ENCODE data around the gene ZCCHC7.
"Not testable (repeated sequence)": the region's sequence is repeated elsewhere in the genome, so short reads cannot be mapped to it uniquely, and the experiment has no call there.

The ZCCHC7 gene

GRCh38 chr9:37295796-37296195 lies 175.4 kb downstream of the ZCCHC7 start:
- Histone ChIP-seq H3K4me1 (ENCODE audit: insufficient read depth, insufficient read length) (no peaks in the 10 kb centered on the region), H3K9me3 (ENCODE audit: insufficient read depth, low read length) (no peaks in the 10 kb centered on the region), H3K4me3 (ENCODE audit: insufficient read length, low read depth) (no peak overlapping the region), H3K27me3 (ENCODE audit: insufficient read depth, insufficient read length) (no peaks in the 10 kb centered on the region), H3K36me3 (ENCODE audit: insufficient read depth, insufficient read length, low read length) (no peaks in the 10 kb centered on the region), H3K9ac (ENCODE audit: insufficient read length, low read depth) (no peak overlapping the region)
- TF ChIP-seq YY1 (IDR thresholded peaks at IDR 0.05; ENCODE audit: insufficient read depth, insufficient read length) (no peak), ZNF274 (IDR thresholded peaks at IDR 0.05; ENCODE audit: low read depth, low read length) (no peak)
- DNase-seq (ENCODE audit: low read depth, low spot score): no peak

- H3K4me3 ChIP-seq (ENCODE audit: insufficient read length, low read depth): no peak overlapping the region
- no peaks in the 10 kb centered on the region for H3K27me3 ChIP-seq (ENCODE audit: insufficient read depth, insufficient read length)
- H3K4me1 ChIP-seq (ENCODE audit: insufficient read depth, insufficient read length): no peaks in the 10 kb centered on the region
- DNase-seq (ENCODE audit: low read depth, low spot score): no peak
- TF ChIP-seq ZNF274 (IDR thresholded peaks at IDR 0.05; ENCODE audit: low read depth, low read length) (no peak), SUZ12 (IDR thresholded peaks at IDR 0.05; ENCODE audit: extremely low read depth, insufficient read depth, insufficient read length) (no peak), YY1 (IDR thresholded peaks at IDR 0.05; ENCODE audit: insufficient read depth, insufficient read length) (no peak)
- H3K9ac ChIP-seq (ENCODE audit: insufficient read length, low read depth): no peak overlapping the region
- no peaks in the 10 kb centered on the region for H3K36me3 ChIP-seq (ENCODE audit: insufficient read depth, insufficient read length, low read length)
- H3K9me3 ChIP-seq (ENCODE audit: insufficient read depth, low read length): no peaks in the 10 kb centered on the region
These were observed 177.2 kb downstream of the ZCCHC7 start for GRCh38 chr9:37297592-37297991.

- no peaks in the 10 kb centered on the region for H3K27me3 ChIP-seq (ENCODE audit: insufficient read depth, insufficient read length)
- no peaks in the 10 kb centered on the region for H3K4me1 ChIP-seq (ENCODE audit: insufficient read depth, insufficient read length)
- TF ChIP-seq SUZ12 (IDR thresholded peaks at IDR 0.05; ENCODE audit: extremely low read depth, insufficient read depth, insufficient read length) (no peak), YY1 (IDR thresholded peaks at IDR 0.05; ENCODE audit: insufficient read depth, insufficient read length) (no peak), ZNF274 (IDR thresholded peaks at IDR 0.05; ENCODE audit: low read depth, low read length) (no peak)
- no peak for DNase-seq (ENCODE audit: low read depth, low spot score)
- H3K4me3 ChIP-seq (ENCODE audit: insufficient read length, low read depth): no peak overlapping the region
- peaks cover 7% of the 10 kb centered on the region for H3K36me3 ChIP-seq (ENCODE audit: insufficient read depth, insufficient read length, low read length)
- H3K9ac ChIP-seq (ENCODE audit: insufficient read length, low read depth): no peak overlapping the region
- no peaks in the 10 kb centered on the region for H3K9me3 ChIP-seq (ENCODE audit: insufficient read depth, low read length)
These were observed 180.2 kb downstream of the ZCCHC7 start for GRCh38 chr9:37300620-37301019.

GRCh38 chr9:37301042-37301853 lies 180.9 kb downstream of the ZCCHC7 start:
- no peak overlapping the region for H3K9ac ChIP-seq (ENCODE audit: insufficient read length, low read depth)
- H3K36me3 ChIP-seq (ENCODE audit: insufficient read depth, insufficient read length, low read length): peaks cover 8% of the 10 kb centered on the region
- TF ChIP-seq SUZ12 (IDR thresholded peaks at IDR 0.05; ENCODE audit: extremely low read depth, insufficient read depth, insufficient read length) (no peak), YY1 (IDR thresholded peaks at IDR 0.05; ENCODE audit: insufficient read depth, insufficient read length) (no peak), ZNF274 (IDR thresholded peaks at IDR 0.05; ENCODE audit: low read depth, low read length) (no peak)
- DNase-seq (ENCODE audit: low read depth, low spot score): no peak
- H3K9me3 ChIP-seq (ENCODE audit: insufficient read depth, low read length): no peaks in the 10 kb centered on the region
- H3K4me3 ChIP-seq (ENCODE audit: insufficient read length, low read depth): no peak overlapping the region
- no peaks in the 10 kb centered on the region for H3K4me1 ChIP-seq (ENCODE audit: insufficient read depth, insufficient read length)
- H3K27me3 ChIP-seq (ENCODE audit: insufficient read depth, insufficient read length): no peaks in the 10 kb centered on the region

GRCh38 chr9:37301854-37302172 lies 181.4 kb downstream of the ZCCHC7 start:
- Histone ChIP-seq H3K9me3 (ENCODE audit: insufficient read depth, low read length) (no peaks in the 10 kb centered on the region), H3K27me3 (ENCODE audit: insufficient read depth, insufficient read length) (no peaks in the 10 kb centered on the region), H3K4me3 (ENCODE audit: insufficient read length, low read depth) (no peak overlapping the region), H3K9ac (ENCODE audit: insufficient read length, low read depth) (no peak overlapping the region), H3K36me3 (ENCODE audit: insufficient read depth, insufficient read length, low read length) (peaks cover 8% of the 10 kb centered on the region), H3K4me1 (ENCODE audit: insufficient read depth, insufficient read length) (no peaks in the 10 kb centered on the region)
- TF ChIP-seq SUZ12 (IDR thresholded peaks at IDR 0.05; ENCODE audit: extremely low read depth, insufficient read depth, insufficient read length) (no peak), YY1 (IDR thresholded peaks at IDR 0.05; ENCODE audit: insufficient read depth, insufficient read length) (no peak), ZNF274 (IDR thresholded peaks at IDR 0.05; ENCODE audit: low read depth, low read length) (no peak)
- no peak for DNase-seq (ENCODE audit: low read depth, low spot score)

GRCh38 chr9:37302277-37302676 lies 181.9 kb downstream of the ZCCHC7 start:
- H3K36me3 ChIP-seq (ENCODE audit: insufficient read depth, insufficient read length, low read length): peaks cover 8% of the 10 kb centered on the region
- no peak overlapping the region for H3K9ac ChIP-seq (ENCODE audit: insufficient read length, low read depth)
- H3K4me3 ChIP-seq (ENCODE audit: insufficient read length, low read depth): no peak overlapping the region
- H3K4me1 ChIP-seq (ENCODE audit: insufficient read depth, insufficient read length): no peaks in the 10 kb centered on the region
- H3K9me3 ChIP-seq (ENCODE audit: insufficient read depth, low read length): no peaks in the 10 kb centered on the region
- no peak for TF ChIP-seq SUZ12 (IDR thresholded peaks at IDR 0.05; ENCODE audit: extremely low read depth, insufficient read depth, insufficient read length)
- TF ChIP-seq YY1 (IDR thresholded peaks at IDR 0.05; ENCODE audit: insufficient read depth, insufficient read length): no peak
- TF ChIP-seq ZNF274 (IDR thresholded peaks at IDR 0.05; ENCODE audit: low read depth, low read length): no peak
- no peak for DNase-seq (ENCODE audit: low read depth, low spot score)
- no peaks in the 10 kb centered on the region for H3K27me3 ChIP-seq (ENCODE audit: insufficient read depth, insufficient read length)

- H3K4me1 ChIP-seq (ENCODE audit: insufficient read depth, insufficient read length); H3K27me3 ChIP-seq (ENCODE audit: insufficient read depth, insufficient read length); H3K9ac ChIP-seq (ENCODE audit: insufficient read length, low read depth); H3K4me3 ChIP-seq (ENCODE audit: insufficient read length, low read depth); H3K9me3 ChIP-seq (ENCODE audit: insufficient read depth, low read length); DNase-seq (ENCODE audit: low read depth, low spot score): not testable (repeated sequence)
- peaks cover 12% of the 10 kb centered on the region for H3K36me3 ChIP-seq (ENCODE audit: insufficient read depth, insufficient read length, low read length)
These were observed 182.9 kb downstream of the ZCCHC7 start for GRCh38 chr9:37303272-37303671.

Measured in NT2/D1 (cell line).